Germinal center (tissue), 1 donor: Measurements from ENCODE around the gene CD86.

Experiments
- DNase-seq: peaks from one replicate; pipeline ENCODE4 v3.0.0; 2012; ENCODE audit warnings: mixed read lengths, low spot score

Gene CD86

GRCh38 chr3:122060040-122060698, 5.0 kb downstream of the CD86 start:
- DNase-seq = no peak

GRCh38 chr3:122063908-122064307, 8.7 kb downstream of the CD86 start:
- DNase-seq = no peak

GRCh38 chr3:122064326-122064725, 9.2 kb downstream of the CD86 start:
- no peak for DNase-seq

GRCh38 chr3:122066331-122067213, 11.4 kb downstream of the CD86 start:
- DNase-seq = no peak

- DNase-seq = peak; percentile 49
These were observed 12.0 kb downstream of the CD86 start for GRCh38 chr3:122067214-122067550.

GRCh38 chr3:122067588-122068240, 12.6 kb downstream of the CD86 start:
- DNase-seq = no peak

GRCh38 chr3:122074621-122075265, 19.6 kb downstream of the CD86 start:
- DNase-seq = no peak

- no peak for DNase-seq
These were observed 21.5 kb downstream of the CD86 start for GRCh38 chr3:122076491-122077292.

GRCh38 chr3:122077293-122078234, 22.4 kb downstream of the CD86 start:
- DNase-seq = peak; percentile 57

GRCh38 chr3:122078235-122078935, 23.2 kb downstream of the CD86 start:
- DNase-seq = no peak

- no peak for DNase-seq
These were observed 24.5 kb downstream of the CD86 start for GRCh38 chr3:122079524-122080206.

GRCh38 chr3:122080207-122080587, 25.0 kb downstream of the CD86 start:
- no peak for DNase-seq

- DNase-seq = no peak
These were observed 26.5 kb downstream of the CD86 start for GRCh38 chr3:122081543-122082247.

GRCh38 chr3:122082357-122082756, 27.2 kb downstream of the CD86 start:
- no peak for DNase-seq

- DNase-seq = no peak
These were observed 29.6 kb downstream of the CD86 start for GRCh38 chr3:122084799-122085198.

GRCh38 chr3:122085673-122086072, 30.5 kb downstream of the CD86 start:
- DNase-seq = no peak

- DNase-seq = no peak
These were observed 33.4 kb downstream of the CD86 start for GRCh38 chr3:122088531-122088930.

- peak; percentile 70 for DNase-seq
These were observed 36.6 kb downstream of the CD86 start for GRCh38 chr3:122091602-122092295.
